IPS DF 6.9 (cell line): ENCODE data around the gene TBL1X.

Experiments used
- DNase-seq: peaks from one replicate; pipeline ENCODE4 v3.0.0-alpha.2; 2013; ENCODE audit warnings: low read depth, low spot score
- H3K27ac ChIP-seq: one replicate; pipeline ENCODE4 v1.5.1; 2013; ENCODE audit warnings: low read length, control low read depth
- H3K27me3 ChIP-seq: 2 replicates; pipeline ENCODE4 v1.6.1; 2013; ENCODE audit warnings: mild to moderate bottlenecking, low read length; ENCODE audit not compliant: control insufficient read depth, insufficient read depth
- H3K36me3 ChIP-seq: 2 replicates; pipeline ENCODE4 v1.6.1; 2013; ENCODE audit warnings: low read length; ENCODE audit not compliant: control insufficient read depth, insufficient read depth
- H3K4me1 ChIP-seq: 2 replicates; pipeline ENCODE4 v1.6.1; 2013; ENCODE audit warnings: low read length; ENCODE audit not compliant: control insufficient read depth, insufficient read depth
- H3K4me3 ChIP-seq: 2 replicates; pipeline ENCODE4 v1.5.1; 2013; ENCODE audit warnings: mild to moderate bottlenecking, low read length
- H3K9me3 ChIP-seq: 2 replicates; pipeline ENCODE4 v1.6.1; 2013; ENCODE audit warnings: low read length, inconsistent platforms; ENCODE audit not compliant: control insufficient read depth, insufficient read depth
- WGBS: extraction: QIAGEN DNeasy Blood & Tissue Kit; methylation state at CpG from one replicate; pipeline ENCODE4 v1.1.7; 2013; ENCODE audit warnings: mixed read lengths, missing lambda C conversion rate; ENCODE audit not compliant: insufficient read length, insufficient coverage; 5-methylcytosine and 5-hydroxymethylcytosine counted together

Gene TBL1X

GRCh38 chrX:9577555-9577954, 112.7 kb downstream of the TBL1X start:
- H3K27ac ChIP-seq = no peak overlapping the region
- H3K36me3 ChIP-seq = no peaks in the 10 kb centered on the region
- WGBS = no CpG with 5 or more reads among the region's 9 CpGs
- peaks cover 4% of the 10 kb centered on the region for H3K4me1 ChIP-seq
- no peak for DNase-seq
- H3K9me3 ChIP-seq = no peaks in the 10 kb centered on the region
- H3K4me3 ChIP-seq = no peak overlapping the region
- H3K27me3 ChIP-seq = no peaks in the 10 kb centered on the region

- Histone ChIP-seq H3K9me3 (no peaks in the 10 kb centered on the region), H3K27me3 (no peaks in the 10 kb centered on the region), H3K27ac (no peak overlapping the region), H3K4me3 (no peak overlapping the region), H3K36me3 (no peaks in the 10 kb centered on the region), H3K4me1 (peaks cover 4% of the 10 kb centered on the region)
- DNase-seq = no peak
- WGBS = no CpG with 5 or more reads among the region's 20 CpGs
Measured at GRCh38 chrX:9578083-9578779, 113.4 kb downstream of the TBL1X start.

DNA sequence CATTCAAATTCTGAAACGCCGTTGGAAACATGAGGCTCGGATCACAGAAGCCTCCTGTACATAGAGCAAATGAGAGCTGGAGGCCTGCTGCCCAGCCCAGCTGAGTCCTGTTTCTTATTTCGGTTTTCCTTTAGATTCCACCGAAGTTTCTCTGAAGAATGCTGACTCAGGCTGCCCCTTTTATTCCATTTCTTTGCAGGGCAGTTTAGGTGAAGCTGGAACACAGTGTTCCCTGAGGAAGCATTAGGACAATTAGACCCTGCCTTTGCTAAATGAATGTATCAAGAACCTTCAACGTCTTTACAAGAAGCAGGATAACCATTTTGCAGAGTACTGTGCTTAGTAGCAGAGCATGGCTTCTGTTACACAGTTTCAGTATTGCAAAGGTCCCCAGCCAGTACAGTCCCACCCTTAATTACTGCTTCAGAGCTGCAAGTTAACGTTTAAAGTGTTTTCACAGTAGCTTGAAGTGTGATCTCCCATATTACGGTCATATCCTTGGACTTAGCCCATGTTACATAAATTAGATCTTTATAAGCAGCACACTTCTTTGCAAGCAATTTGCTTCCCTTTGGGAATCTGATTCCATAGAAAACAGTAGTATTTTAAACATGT, 117.0 kb downstream of the TBL1X start:
- H3K27me3 ChIP-seq = no peaks in the 10 kb centered on the region
- no peaks in the 10 kb centered on the region for H3K36me3 ChIP-seq
- WGBS = no CpG with 5 or more reads among the region's 8 CpGs
- DNase-seq = no peak
- no peak overlapping the region for H3K4me3 ChIP-seq
- H3K27ac ChIP-seq = no peak overlapping the region
- no peaks in the 10 kb centered on the region for H3K9me3 ChIP-seq
- H3K4me1 ChIP-seq = no peaks in the 10 kb centered on the region; the same call in 1 of the 2 replicates

GRCh38 chrX:9582956-9583355, 118.1 kb downstream of the TBL1X start:
- H3K4me1 ChIP-seq = no peaks in the 10 kb centered on the region; the same call in 1 of the 2 replicates
- no peaks in the 10 kb centered on the region for H3K27me3 ChIP-seq
- no peak for DNase-seq
- no peaks in the 10 kb centered on the region for H3K36me3 ChIP-seq
- no CpG with 5 or more reads among the region's 3 CpGs for WGBS
- no peak overlapping the region for H3K27ac ChIP-seq
- H3K4me3 ChIP-seq = no peak overlapping the region
- H3K9me3 ChIP-seq = no peaks in the 10 kb centered on the region

- Histone ChIP-seq H3K9me3 (no peaks in the 10 kb centered on the region), H3K27ac (no peak overlapping the region), H3K4me1 (no peaks in the 10 kb centered on the region), H3K4me3 (no peak overlapping the region), H3K36me3 (no peaks in the 10 kb centered on the region), H3K27me3 (no peaks in the 10 kb centered on the region)
- WGBS = no CpG with 5 or more reads among the region's 14 CpGs
- no peak for DNase-seq
Measured at GRCh38 chrX:9586992-9587392, 122.1 kb downstream of the TBL1X start.

- Histone ChIP-seq H3K4me3 (no peak overlapping the region), H3K27ac (no peak overlapping the region), H3K9me3 (no peaks in the 10 kb centered on the region), H3K27me3 (no peaks in the 10 kb centered on the region), H3K4me1 (no peaks in the 10 kb centered on the region), H3K36me3 (no peaks in the 10 kb centered on the region)
- DNase-seq = no peak
- WGBS = no CpG with 5 or more reads among the region's 9 CpGs
Measured at GRCh38 chrX:9587642-9588041, 122.8 kb downstream of the TBL1X start.

DNA sequence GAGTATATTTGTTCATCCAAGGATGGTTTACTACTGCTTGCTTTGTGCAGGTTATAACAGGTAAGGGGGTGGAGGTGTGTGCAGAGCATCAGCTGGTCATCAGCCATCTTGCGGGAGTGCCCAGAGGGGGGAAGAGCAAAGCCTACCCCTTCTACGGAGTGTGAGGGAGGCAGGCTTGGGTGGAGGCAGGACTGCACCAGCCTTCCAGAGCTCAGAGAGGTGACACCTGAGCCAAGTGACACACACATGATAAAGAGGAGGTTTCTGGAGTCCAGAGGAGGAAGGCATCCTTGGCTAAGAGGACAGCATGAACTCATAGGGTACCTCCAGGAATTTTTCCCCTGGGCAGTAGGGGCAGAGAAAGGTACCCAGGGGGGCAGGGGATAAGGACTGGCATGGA, 126.6 kb downstream of the TBL1X start:
- no peaks in the 10 kb centered on the region for H3K9me3 ChIP-seq
- H3K4me3 ChIP-seq = no peak overlapping the region
- no CpG with 5 or more reads among the region's 2 CpGs for WGBS
- no peak overlapping the region for H3K27ac ChIP-seq
- DNase-seq = no peak
- peaks cover 4% of the 10 kb centered on the region; the same call in 1 of the 2 replicates for H3K4me1 ChIP-seq
- no peaks in the 10 kb centered on the region for H3K36me3 ChIP-seq
- no peaks in the 10 kb centered on the region for H3K27me3 ChIP-seq

DNA sequence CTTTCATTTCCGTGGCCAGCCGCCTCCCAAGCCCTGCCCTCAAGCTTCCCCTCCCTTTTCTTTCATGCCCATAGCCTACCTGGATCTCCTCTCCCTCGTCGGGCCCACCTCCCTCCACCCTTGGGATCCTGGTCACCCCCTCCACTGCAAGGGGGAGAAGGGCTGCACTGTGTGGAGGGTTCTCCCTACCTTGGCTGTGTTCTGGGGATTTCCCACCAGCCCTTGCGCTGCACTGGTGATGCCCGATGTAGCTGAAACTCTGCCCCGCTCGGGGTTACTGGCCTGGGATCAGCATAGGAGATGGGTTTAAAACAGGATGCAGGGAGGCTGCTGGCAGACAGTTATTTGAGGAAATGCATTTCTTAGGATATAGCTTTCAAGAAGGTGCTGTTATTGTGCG, 128.9 kb downstream of the TBL1X start:
- WGBS = 100% methylated on average over 2 of the region's 9 CpGs
- Histone ChIP-seq H3K27me3 (no peaks in the 10 kb centered on the region), H3K9me3 (no peaks in the 10 kb centered on the region), H3K27ac (no peak overlapping the region), H3K36me3 (no peaks in the 10 kb centered on the region), H3K4me3 (no peak overlapping the region), H3K4me1 (peaks cover 6% of the 10 kb centered on the region; the same call in 1 of the 2 replicates)
- DNase-seq = no peak

DNA sequence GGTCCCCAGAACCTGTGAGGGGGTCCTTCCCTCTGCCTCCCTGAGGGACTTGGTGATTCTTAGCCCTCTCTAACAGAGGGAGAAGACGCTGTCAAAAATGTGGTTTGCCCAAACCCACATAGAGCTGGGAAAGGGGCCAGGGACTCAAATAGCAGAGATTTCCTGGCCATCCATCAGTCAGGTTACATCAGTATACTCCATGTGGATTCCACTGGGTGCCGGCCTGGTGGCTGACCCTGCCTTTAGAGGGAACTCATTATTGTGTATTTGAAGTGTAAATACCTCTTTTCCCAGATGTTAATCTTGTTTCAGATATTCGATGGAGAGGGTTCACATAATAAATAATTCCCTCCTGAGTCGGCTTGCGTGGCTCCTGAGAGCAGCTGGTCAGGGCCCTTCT, 130.3 kb downstream of the TBL1X start:
- H3K36me3 ChIP-seq = no peaks in the 10 kb centered on the region
- no peak for DNase-seq
- peaks cover 6% of the 10 kb centered on the region; the same call in 1 of the 2 replicates for H3K4me1 ChIP-seq
- no peak overlapping the region for H3K27ac ChIP-seq
- no CpG with 5 or more reads among the region's 5 CpGs for WGBS
- H3K4me3 ChIP-seq = no peak overlapping the region
- H3K9me3 ChIP-seq = no peaks in the 10 kb centered on the region
- no peaks in the 10 kb centered on the region for H3K27me3 ChIP-seq

DNA sequence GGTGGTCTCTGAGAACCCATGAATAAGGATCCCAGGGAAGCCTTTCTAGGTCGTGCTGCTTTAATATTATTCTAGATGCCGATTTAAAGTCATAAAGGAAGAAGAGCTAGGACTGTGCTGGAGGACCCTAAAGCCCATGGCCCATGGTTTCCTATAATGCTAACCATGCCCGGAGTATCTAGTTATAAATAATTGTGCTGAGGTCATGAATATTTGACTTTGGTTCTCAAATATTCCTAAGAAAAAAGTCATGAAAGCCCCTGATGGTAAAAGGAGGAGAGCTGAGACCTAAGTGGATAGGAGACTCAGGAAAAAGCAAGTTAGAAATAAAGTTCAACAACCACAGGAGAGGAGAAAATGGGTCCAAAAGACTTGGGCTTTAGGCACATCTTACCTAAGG, 132.0 kb downstream of the TBL1X start:
- no peaks in the 10 kb centered on the region for H3K9me3 ChIP-seq
- no peak overlapping the region for H3K4me3 ChIP-seq
- H3K27ac ChIP-seq = no peak overlapping the region
- H3K4me1 ChIP-seq = peaks cover 6% of the 10 kb centered on the region; the same call in 1 of the 2 replicates
- no peaks in the 10 kb centered on the region for H3K36me3 ChIP-seq
- no peaks in the 10 kb centered on the region for H3K27me3 ChIP-seq
- no peak for DNase-seq
- WGBS = no CpG with 5 or more reads among the region's 3 CpGs
